Keratinocyte (primary cell): Measurements from ENCODE around the gene MARS1.

Experiments
- EZH2 ChIP-seq: IDR thresholded peaks from one replicate; pipeline ENCODE4 v1.6.1; 2012; ENCODE audit warnings: inconsistent platforms, mild to moderate bottlenecking, low read length, moderate library complexity
- TF ChIP-seq, protein P1 (sequence below), 3 experiments: IDR thresholded peaks in 1 of 3; conservative IDR thresholded peaks in 1 of 3; optimal IDR thresholded peaks in 1 of 3; 2 replicates in 2 of 3; 3 replicates in 1 of 3; pipeline versions ENCODE3 to v1.5.1; 2011; ENCODE audit warnings: low read length in 3 of 3, mild to moderate bottlenecking in 3 of 3, moderate library complexity in 2 of 3, control low read depth in 1 of 3, inconsistent platforms in 1 of 3; ENCODE audit not compliant: insufficient read depth in 2 of 3; ENCODE audit errors: extremely low read depth in 1 of 3

GRCh38 chr12:57462912-57463253, 25.0 kb upstream of the MARS1 start:
- TF ChIP-seq, protein P1, sequence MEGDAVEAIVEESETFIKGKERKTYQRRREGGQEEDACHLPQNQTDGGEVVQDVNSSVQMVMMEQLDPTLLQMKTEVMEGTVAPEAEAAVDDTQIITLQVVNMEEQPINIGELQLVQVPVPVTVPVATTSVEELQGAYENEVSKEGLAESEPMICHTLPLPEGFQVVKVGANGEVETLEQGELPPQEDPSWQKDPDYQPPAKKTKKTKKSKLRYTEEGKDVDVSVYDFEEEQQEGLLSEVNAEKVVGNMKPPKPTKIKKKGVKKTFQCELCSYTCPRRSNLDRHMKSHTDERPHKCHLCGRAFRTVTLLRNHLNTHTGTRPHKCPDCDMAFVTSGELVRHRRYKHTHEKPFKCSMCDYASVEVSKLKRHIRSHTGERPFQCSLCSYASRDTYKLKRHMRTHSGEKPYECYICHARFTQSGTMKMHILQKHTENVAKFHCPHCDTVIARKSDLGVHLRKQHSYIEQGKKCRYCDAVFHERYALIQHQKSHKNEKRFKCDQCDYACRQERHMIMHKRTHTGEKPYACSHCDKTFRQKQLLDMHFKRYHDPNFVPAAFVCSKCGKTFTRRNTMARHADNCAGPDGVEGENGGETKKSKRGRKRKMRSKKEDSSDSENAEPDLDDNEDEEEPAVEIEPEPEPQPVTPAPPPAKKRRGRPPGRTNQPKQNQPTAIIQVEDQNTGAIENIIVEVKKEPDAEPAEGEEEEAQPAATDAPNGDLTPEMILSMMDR (optimal IDR thresholded peaks at IDR 0.05 in 1 of 3, IDR thresholded peaks at IDR 0.05 in 1 of 3, conservative IDR thresholded peaks at IDR 0.05 in 1 of 3; ENCODE audit: extremely low read depth in 1 of 3, insufficient read depth in 2 of 3, low read length in 3 of 3): no peak
- no peak for TF ChIP-seq EZH2
